K562 (cell line): ENCODE results near the gene SERTM1. TPM values are rescaled to one million over a fixed set of nuclear protein-coding genes. Genes with fewer than 3 reads are reported as not detected.

Source experiments
- ATAC-seq: fragments of 200-7000 bp; cut with Tn5 transposase; 3 replicates; pipeline ENCODE4 v1.9.1; 2020; ENCODE audit warnings: moderate library complexity
- BruUV-seq: library from RNA; stranded (reverse); fragments of 400-500 nt; replicated peaks from 2 replicates; lab custom pipeline; 2021; lab: Mats Ljungman, UMichigan
- CTCF ChIA-PET: fragments of 300-600 bp; formaldehyde crosslinking; extraction: SDS; loops from one replicate; lab custom pipeline; 2021; ENCODE audit warnings: low intra/inter-chr PET ratio; lab: Yijun Ruan, JAX
- POLR2A ChIA-PET: fragments of 300-600, 350-650 bp; sonication (Branson Sonifier 250); formaldehyde crosslinking; extraction: SDS; loops from one replicate; lab custom pipeline; 2021; ENCODE audit warnings: antibody characterized with exemption, inconsistent platforms; lab: Yijun Ruan, JAX
- DNase-seq, 4 experiments: peaks; one replicate each; pipeline versions ENCODE4 v3.0.0 to v3.0.0-alpha.2; 2011 to 2018; ENCODE audit warnings: low spot score in 3 of 4, mixed read lengths in 3 of 4; ENCODE audit errors: extremely low read depth in 1 of 4
- FAIRE-seq: peaks from 2 replicates; lab custom pipeline; 2011; peaks lifted over from hg19 to GRCh38; lab: Jason Lieb, UNC
- H2AFZ ChIP-seq: 2 replicates; pipeline ENCODE4 v1.6.0; 2011; ENCODE audit warnings: low read depth, low read length, control low read depth, inconsistent platforms
- H3K27ac ChIP-seq: fragments of 200-600 bp; 3 replicates; pipeline ENCODE4 v1.8.0; 2011; ENCODE audit warnings: low read depth, mild to moderate bottlenecking, control low read depth, inconsistent platforms, low read length, moderate library complexity, mixed read lengths; ENCODE audit errors: extremely low read depth
- H3K27me3 ChIP-seq, 2 experiments: fragments of 300-600 bp in 1 of 2; 2 replicates in 1 of 2; 3 replicates in 1 of 2; pipeline versions ENCODE4 v1.6.0 to v1.8.0; 2011; ENCODE audit warnings: inconsistent platforms in 2 of 2, low read length in 2 of 2, mild to moderate bottlenecking in 1 of 2, mixed read lengths in 1 of 2, moderate library complexity in 1 of 2; ENCODE audit not compliant: control insufficient read depth in 2 of 2, insufficient read depth in 2 of 2
- H3K36me3 ChIP-seq: fragments of 300-600 bp; 3 replicates; pipeline ENCODE4 v1.8.0; 2011; ENCODE audit warnings: mild to moderate bottlenecking, low read length, inconsistent platforms; ENCODE audit not compliant: control insufficient read depth, insufficient read depth
- H3K4me1 ChIP-seq, 2 experiments: fragments of 200-600 bp in 1 of 2; replicated peaks in 1 of 2; 2 replicates in 1 of 2; 3 replicates in 1 of 2; pipeline versions ENCODE4 v1.5.1 to v1.8.0; 2011; ENCODE audit warnings: inconsistent platforms in 2 of 2, low read length in 2 of 2, mild to moderate bottlenecking in 1 of 2, mixed read lengths in 1 of 2, moderate library complexity in 1 of 2; ENCODE audit not compliant: control insufficient read depth in 2 of 2, insufficient read depth in 2 of 2
- H3K4me2 ChIP-seq: 2 replicates; pipeline ENCODE4 v1.6.1; 2011; ENCODE audit warnings: low read length, control low read depth, inconsistent platforms, mixed read lengths; ENCODE audit not compliant: insufficient read depth
- H3K4me3 ChIP-seq: fragments of 200-600 bp; sonication (generic), shearing (Covaris generic); 2 replicates; pipeline ENCODE4 v1.5.1; 2016; ENCODE audit warnings: control low read depth, inconsistent platforms
- H3K79me2 ChIP-seq: fragments of 200-600 bp; 3 replicates; pipeline ENCODE4 v1.8.0; 2011; ENCODE audit warnings: low read length, inconsistent platforms; ENCODE audit not compliant: control insufficient read depth, insufficient read depth
- H3K9ac ChIP-seq, 2 experiments: 2 replicates each; pipeline versions ENCODE4 v1.6.0 to v1.6.1; 2011; ENCODE audit warnings: low read depth in 2 of 2, low read length in 2 of 2, control low read depth in 1 of 2, inconsistent platforms in 1 of 2, mild to moderate bottlenecking in 1 of 2, mixed read lengths in 1 of 2; ENCODE audit not compliant: insufficient read depth in 1 of 2
- H3K9me1 ChIP-seq: one replicate; pipeline ENCODE4 v1.6.0; 2011; ENCODE audit warnings: inconsistent platforms, mild to moderate bottlenecking, low read length, moderate library complexity; ENCODE audit not compliant: control insufficient read depth, insufficient read depth
- H3K9me3 ChIP-seq: replicated peaks from 2 replicates; pipeline ENCODE4 v1.5.1; 2011; ENCODE audit warnings: low read depth, low read length, inconsistent platforms; ENCODE audit not compliant: control insufficient read depth, insufficient read depth
- H4K20me1 ChIP-seq: replicated peaks from 2 replicates; pipeline ENCODE4 v1.6.1; 2011; ENCODE audit warnings: low read length, inconsistent platforms, mixed read lengths; ENCODE audit not compliant: control insufficient read depth, insufficient read depth
- E2F8 ChIP-seq: fragments of 450-650 bp; IDR thresholded peaks from 2 replicates; pipeline ENCODE4 v1.7.1; 2018; ENCODE audit warnings: mild to moderate bottlenecking, low read depth; ENCODE audit not compliant: partially characterized antibody
- ETS1 ChIP-seq: conservative IDR thresholded peaks from 2 replicates; pipeline ENCODE4 v1.6.1; 2011; ENCODE audit warnings: low read depth, mild to moderate bottlenecking, low read length; ENCODE audit not compliant: control insufficient read depth
- KLF16 ChIP-seq: IDR thresholded peaks from 2 replicates; pipeline ENCODE4 v1.6.1; 2016; ENCODE audit warnings: antibody characterized with exemption
- L3MBTL2 ChIP-seq: fragments of 450-650 bp; IDR thresholded peaks from 2 replicates; pipeline ENCODE4 v1.6.1; 2016; ENCODE audit warnings: mild to moderate bottlenecking, moderate library complexity
- MCM5 ChIP-seq: fragments of 450-650 bp; IDR thresholded peaks from 2 replicates; pipeline ENCODE4 v1.6.1; 2016; ENCODE audit warnings: low read depth
- NCOA1 ChIP-seq: fragments of 450-650 bp; IDR thresholded peaks from 2 replicates; pipeline ENCODE4 v1.6.1; 2016; ENCODE audit warnings: low read depth
- POLR2AphosphoS5 ChIP-seq: IDR thresholded peaks from 2 replicates; pipeline ENCODE4 v1.6.1; 2011; ENCODE audit warnings: mild to moderate bottlenecking, low read depth, low read length, moderate library complexity; ENCODE audit not compliant: control insufficient read depth, insufficient read depth
- RBM14 ChIP-seq: fragments of 200-400 bp; formaldehyde crosslinking; IDR thresholded peaks from 2 replicates; pipeline ENCODE4 v1.6.1; 2018; ENCODE audit warnings: low read depth, mild to moderate bottlenecking, low read length, moderate library complexity, borderline replicate concordance; ENCODE audit not compliant: insufficient read depth
- RCOR1 ChIP-seq, 2 experiments: IDR thresholded peaks; 2 replicates each; pipeline ENCODE4 v1.6.1; 2012; ENCODE audit warnings: low read depth in 2 of 2, low read length in 2 of 2, borderline replicate concordance in 1 of 2, improper control_type of control experiment in 1 of 2
- TCF7L2 ChIP-seq: fragments of 150-350 bp; IDR thresholded peaks from 2 replicates; pipeline ENCODE4 v1.6.1; 2016; ENCODE audit warnings: low read depth, mild to moderate bottlenecking, low read length, moderate library complexity
- ZNF551 ChIP-seq: fragments of 250-450 bp; sonication (Bioruptor Pico); IDR thresholded peaks from 2 replicates; pipeline ENCODE4 v1.5.0; 2021; ENCODE audit warnings: mild to moderate bottlenecking, moderate library complexity
- WGBS: fragments of 100-300 bp; shearing (Covaris generic); methylation state at CpG from one replicate; pipeline ENCODE4 v1.1.6; 2016; ENCODE audit warnings: low coverage, mixed read lengths; ENCODE audit not compliant: insufficient coverage; ENCODE audit errors: missing lambda C conversion rate; 5-methylcytosine and 5-hydroxymethylcytosine counted together
- in situ Hi-C: fragments of 300-500 bp; cut with MboI; formaldehyde crosslinking; loops from 4 replicates; pipeline ENCODE4 v1.15.0; 2018; ENCODE audit warnings: inconsistent platforms, mixed read lengths
- intact Hi-C: fragments of 100-400 bp; cut with micrococcal nuclease; formaldehyde crosslinking; loops from 2 replicates; pipeline ENCODE4 v1.14.2; 2022
- polyA plus RNA-seq, 8 experiments: library from polyadenylated mRNA; depleted of rRNA in 4 of 8; stranded (reverse) in 5 of 8; unstranded in 3 of 8; fragments of >200 nt; fragmentation: Nextera tagmentation in 2 of 8; fragmentation: Illumina TruSeq in 1 of 8; extraction: Ambion mirVana in 2 of 8; extraction: Trizol in 1 of 8; gene quantifications; 2 replicates each; pipeline versions ENCODE4 v1.2.1 to v1.2.3, GENCODE V29; 2011 to 2014; ENCODE audit warnings: inconsistent platforms in 1 of 8, missing spikeins in 1 of 8
- total RNA-seq, 7 experiments: library from RNA; depleted of rRNA in 6 of 7; stranded (reverse); fragments of >200 nt in 6 of 7; fragmentation: Illumina TruSeq in 2 of 7; extraction: Trizol in 2 of 7; gene quantifications; 2 replicates each; pipeline versions ENCODE4 v1.2.1 to v1.2.3, GENCODE V29; 2011 to 2021; ENCODE audit warnings: low replicate concordance in 1 of 7

The SERTM1 gene
- total and polyA plus RNA-seq, 9 of the 15 experiments (the other 6 are each of a cell fraction or from before 2014, with no cell fraction given) = not detected

- Histone ChIP-seq H3K4me2 (no peak overlapping the region), H3K27me3 (no peaks in the 10 kb centered on the region; a peak in 2 of 5 replicates), H3K9me3 (no peaks in the 10 kb centered on the region), H3K79me2 (no peaks in the 10 kb centered on the region), H3K9ac (no peak overlapping the region), H3K36me3 (no peaks in the 10 kb centered on the region), H3K27ac (no peak overlapping the region), H3K9me1 (no peaks in the 10 kb centered on the region), H4K20me1 (no peaks in the 10 kb centered on the region), H3K4me3 (no peak overlapping the region), H3K4me1 (no peaks in the 10 kb centered on the region), H2AFZ (no peak overlapping the region)
- no TSS peak for BruUV-seq
- ATAC-seq = no peak
- TF ChIP-seq ETS1 (no peak), ZNF551 (CRISPR knock-in tag) (no peak), RBM14 (no peak), L3MBTL2 (no peak), E2F8 (no peak), MCM5 (no peak), NCOA1 (no peak), TCF7L2 (no peak), RCOR1 (IDR thresholded peaks at IDR 0.05; ENCODE audit: borderline replicate concordance in 1 of 2, low read depth in 2 of 2, low read length in 2 of 2) (no peak), POLR2AphosphoS5 (no peak), KLF16 (no peak)
- DNase-seq = no peak
- FAIRE-seq = no peak
- in situ Hi-C loops (no loop called here), intact Hi-C loops (no loop called here)
- ChIA-PET POLR2A (no interaction called here), CTCF (no interaction called here)
- 0% methylated on average over 9 of the region's 9 CpGs for WGBS
These were observed 22.7 kb downstream of the SERTM1 start for GRCh38 chr13:36696410-36697010.
